CD4-positive, alpha-beta T cell (primary cell): ENCODE data around the gene ACVR2B. TPM values are rescaled to one million over a fixed set of nuclear protein-coding genes. Genes with fewer than 3 reads are reported as not detected.
"Not testable (repeated sequence)": the region's sequence is repeated elsewhere in the genome, so short reads cannot be mapped to it uniquely, and the experiment has no call there.

ENCODE experiments used
- ATAC-seq: fragments of 200-7000 bp; cut with Tn5 transposase; one replicate; pipeline ENCODE4 v1.10.0; 2022; ENCODE audit warnings: mild to moderate bottlenecking; ENCODE audit not compliant: poor library complexity
- CTCF ChIA-PET: fragments of 350-600 bp; sonication (Branson Sonifier 250); formaldehyde crosslinking; loops from one replicate; lab custom pipeline; 2021; ENCODE audit warnings: antibody characterized with exemption, inconsistent platforms; lab: Charles Lee
- POLR2A ChIA-PET: fragments of 350-600 bp; sonication (Branson Sonifier 250); formaldehyde crosslinking; loops from one replicate; lab custom pipeline; 2021; ENCODE audit warnings: antibody characterized with exemption, inconsistent platforms; lab: Charles Lee
- DNase-seq, 14 experiments: peaks; one replicate each; pipeline ENCODE4 v3.0.0-alpha.2; 2013 to 2020; ENCODE audit warnings: mixed read lengths in 2 of 14
- H3K27ac ChIP-seq, 2 donors: one replicate each; pipeline versions ENCODE4 v1.5.1 to v1.7.0; 2013; ENCODE audit warnings: low read length in 2 of 2, low read depth in 1 of 2, mild to moderate bottlenecking in 1 of 2
- H3K27me3 ChIP-seq, 2 experiments: 1 replicate in 1 of 2; 2 replicates in 1 of 2; pipeline versions ENCODE4 v1.6.1 to v1.7.0; 2013; ENCODE audit warnings: low read length in 2 of 2, control low read depth in 1 of 2, mild to moderate bottlenecking in 1 of 2, moderate library complexity in 1 of 2; ENCODE audit not compliant: insufficient read depth in 2 of 2, control insufficient read depth in 1 of 2
- H3K36me3 ChIP-seq: one replicate; pipeline ENCODE4 v1.6.1; 2013; ENCODE audit warnings: low read length, control low read depth; ENCODE audit not compliant: insufficient read depth
- H3K4me1 ChIP-seq: one replicate; pipeline ENCODE4 v1.6.1; 2013; ENCODE audit warnings: low read length, control low read depth; ENCODE audit not compliant: insufficient read depth
- H3K4me3 ChIP-seq: one replicate; pipeline ENCODE4 v1.5.1; 2013; ENCODE audit warnings: mild to moderate bottlenecking, low read length, moderate library complexity
- H3K9me3 ChIP-seq, 2 experiments: 1 replicate in 1 of 2; 2 replicates in 1 of 2; pipeline versions ENCODE4 v1.6.1 to v1.7.0; 2013; ENCODE audit warnings: low read length in 2 of 2, mild to moderate bottlenecking in 2 of 2, control low read depth in 1 of 2, moderate library complexity in 1 of 2; ENCODE audit not compliant: control insufficient read depth in 1 of 2, insufficient read depth in 1 of 2
- H3K27ac Mint-ChIP-seq: one replicate; pipeline ENCODE4 v1.8.0; 2020; ENCODE audit warnings: mixed read lengths
- H3K27me3 Mint-ChIP-seq: one replicate; pipeline ENCODE4 v1.8.0; 2021; ENCODE audit warnings: mixed read lengths
- H3K36me3 Mint-ChIP-seq: one replicate; pipeline ENCODE4 v1.8.0; 2021; ENCODE audit warnings: low read depth, mixed read lengths
- H3K4me1 Mint-ChIP-seq: one replicate; pipeline ENCODE4 v1.8.0; 2021; ENCODE audit warnings: low read depth, mixed read lengths
- H3K4me3 Mint-ChIP-seq: one replicate; pipeline ENCODE4 v1.8.0; 2020; ENCODE audit warnings: mild to moderate bottlenecking, mixed read lengths
- H3K9me3 Mint-ChIP-seq: one replicate; pipeline ENCODE4 v1.8.0; 2020; ENCODE audit warnings: mixed read lengths
- intact Hi-C, 2 experiments: fragments of 100-400 bp; cut with DNase I in 1 of 2; cut with micrococcal nuclease in 1 of 2; formaldehyde crosslinking; loops; one replicate each; pipeline versions ENCODE4 v1.15.1 to v1.9.0; 2023 to 2025; cut with DNase I, micrococcal nuclease
- total RNA-seq, 174 experiments: library from RNA in 2 of 174; stranded (reverse) in 2 of 174; gene quantifications; one replicate each; pipeline ENCODE4 v1.2.3 and lab custom pipeline; 2021 to 2026
- TF ChIP-seq, protein P1 (sequence below): fragments of 200-600 bp; IDR thresholded peaks from one replicate; pipeline ENCODE4 v1.8.0; 2022; ENCODE audit warnings: antibody characterized with exemption, mild to moderate bottlenecking

The ACVR2B gene
- total RNA-seq, 2 experiments from 2014 or later: 3.6 to 4.3 TPM

- H3K36me3 Mint-ChIP-seq: no peaks in the 10 kb centered on the region
- intact Hi-C loops: no loop called here
- no peaks in the 10 kb centered on the region for H3K9me3 Mint-ChIP-seq
- ChIA-PET CTCF (no interaction called here), POLR2A (no interaction called here)
- no peak for DNase-seq
- Histone ChIP-seq H3K27ac (no peak overlapping the region), H3K36me3 (no peaks in the 10 kb centered on the region), H3K9me3 (no peaks in the 10 kb centered on the region), H3K27me3 (no peaks in the 10 kb centered on the region), H3K4me1 (peaks cover 35% of the 10 kb centered on the region), H3K4me3 (no peak overlapping the region)
- H3K27me3 Mint-ChIP-seq: no peaks in the 10 kb centered on the region
- peak overlapping the region; percentile 60 for H3K4me3 Mint-ChIP-seq
- TF ChIP-seq, protein P1, sequence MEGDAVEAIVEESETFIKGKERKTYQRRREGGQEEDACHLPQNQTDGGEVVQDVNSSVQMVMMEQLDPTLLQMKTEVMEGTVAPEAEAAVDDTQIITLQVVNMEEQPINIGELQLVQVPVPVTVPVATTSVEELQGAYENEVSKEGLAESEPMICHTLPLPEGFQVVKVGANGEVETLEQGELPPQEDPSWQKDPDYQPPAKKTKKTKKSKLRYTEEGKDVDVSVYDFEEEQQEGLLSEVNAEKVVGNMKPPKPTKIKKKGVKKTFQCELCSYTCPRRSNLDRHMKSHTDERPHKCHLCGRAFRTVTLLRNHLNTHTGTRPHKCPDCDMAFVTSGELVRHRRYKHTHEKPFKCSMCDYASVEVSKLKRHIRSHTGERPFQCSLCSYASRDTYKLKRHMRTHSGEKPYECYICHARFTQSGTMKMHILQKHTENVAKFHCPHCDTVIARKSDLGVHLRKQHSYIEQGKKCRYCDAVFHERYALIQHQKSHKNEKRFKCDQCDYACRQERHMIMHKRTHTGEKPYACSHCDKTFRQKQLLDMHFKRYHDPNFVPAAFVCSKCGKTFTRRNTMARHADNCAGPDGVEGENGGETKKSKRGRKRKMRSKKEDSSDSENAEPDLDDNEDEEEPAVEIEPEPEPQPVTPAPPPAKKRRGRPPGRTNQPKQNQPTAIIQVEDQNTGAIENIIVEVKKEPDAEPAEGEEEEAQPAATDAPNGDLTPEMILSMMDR: no peak
- peak overlapping the region; percentile 52 for H3K27ac Mint-ChIP-seq
- no peak for ATAC-seq
- H3K4me1 Mint-ChIP-seq: peaks cover 54% of the 10 kb centered on the region
Observed at GRCh38 chr3:38421679-38422336, 31.9 kb upstream of the ACVR2B start.

- intact Hi-C loops: not testable (repeated sequence)
- DNase-seq: peak in 7 of 14 experiments; percentile 4 to 67 (median 24)
Observed at GRCh38 chr3:38426798-38427426, 26.8 kb upstream of the ACVR2B start.

DNA sequence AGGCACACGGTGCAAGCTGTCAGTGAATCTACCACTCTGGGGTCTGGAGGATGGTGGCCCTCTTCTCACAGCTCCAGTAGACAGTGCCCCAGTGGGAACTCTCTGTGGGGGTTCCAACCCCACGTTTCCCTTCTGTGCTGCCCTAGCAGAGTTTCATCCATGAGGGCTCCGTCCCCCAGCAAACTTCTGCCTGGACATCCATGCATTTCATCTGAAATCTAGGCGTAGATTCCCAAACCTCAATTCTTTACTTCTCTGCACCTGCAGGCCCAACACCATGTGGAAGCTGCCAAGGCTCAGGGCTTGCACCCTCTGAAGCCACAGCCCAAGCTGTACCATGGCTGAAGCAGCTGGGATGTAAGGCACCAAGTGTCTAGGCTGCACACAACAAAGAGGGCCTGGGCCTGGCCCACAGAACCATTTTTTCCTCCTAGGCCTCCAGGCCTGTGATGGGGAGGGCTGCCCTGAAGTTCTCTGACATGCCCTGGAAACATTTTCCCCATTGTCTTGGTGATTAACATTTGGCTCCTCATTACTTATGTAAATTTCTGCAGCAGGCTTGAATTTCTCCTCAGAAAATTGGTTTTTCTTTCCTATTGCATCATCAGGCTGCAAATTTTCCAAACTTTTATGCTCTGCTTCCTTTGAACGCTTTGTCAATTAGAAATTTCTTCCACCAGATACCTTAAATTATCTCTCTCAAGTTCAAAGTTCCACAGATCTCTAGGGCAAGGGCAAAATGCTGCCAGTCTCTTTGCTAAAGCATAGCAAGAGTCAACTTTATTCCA is 20.6 kb upstream of the ACVR2B start:
- ATAC-seq, H3K4me3 Mint-ChIP-seq, H3K27ac ChIP-seq, H3K27me3 ChIP-seq, CTCF ChIA-PET, DNase-seq, H3K27me3 Mint-ChIP-seq, POLR2A ChIA-PET, H3K27ac Mint-ChIP-seq, H3K36me3 ChIP-seq, H3K4me3 ChIP-seq: not testable (repeated sequence)
- Histone ChIP-seq H3K4me1 (peaks cover 10% of the 10 kb centered on the region), H3K9me3 (peaks cover 19 to 26% of the 10 kb centered on the region in 2 experiments)
- Mint-ChIP-seq H3K36me3 (peaks cover 18% of the 10 kb centered on the region), H3K4me1 (peaks cover 18% of the 10 kb centered on the region), H3K9me3 (peaks cover 22% of the 10 kb centered on the region)
- intact Hi-C loops: loop anchor here in 1 of 2 experiments (2.0 kb wide), 1 partner anchor 18 kb away; no protein-coding TSS in a partner anchor

More at GRCh38 chr3:38426798-38427426, 26.8 kb upstream of the ACVR2B start:
- CTCF ChIA-PET, H3K9me3 ChIP-seq, H3K36me3 ChIP-seq, H3K9me3 Mint-ChIP-seq, H3K27me3 ChIP-seq, H3K36me3 Mint-ChIP-seq, H3K27me3 Mint-ChIP-seq: not testable (repeated sequence)
- Mint-ChIP-seq H3K4me1 (peaks cover 59% of the 10 kb centered on the region), H3K4me3 (peak overlapping the region; percentile 73), H3K27ac (peak overlapping the region; percentile 84)
- ATAC-seq: peak; percentile 80
- POLR2A ChIA-PET: interaction anchor here (0.6 to 1.9 kb wide), 7 partner anchors 10 to 80 kb away, joined by 3 to 7 read pairs (median 4); partner anchors contain the start of gene XYLB
- Histone ChIP-seq H3K4me1 (peaks cover 31% of the 10 kb centered on the region), H3K27ac (peak overlapping the region; percentile 29 to 41), H3K4me3 (peak overlapping the region; percentile 13)

- H3K27me3 ChIP-seq, H3K27me3 Mint-ChIP-seq, H3K36me3 ChIP-seq, H3K4me3 Mint-ChIP-seq, DNase-seq, H3K27ac ChIP-seq, H3K4me3 ChIP-seq, H3K27ac Mint-ChIP-seq, CTCF ChIA-PET, POLR2A ChIA-PET, ATAC-seq: not testable (repeated sequence)
- peaks cover 13% of the 10 kb centered on the region for H3K4me1 ChIP-seq
- intact Hi-C loops: loop anchor here in 1 of 2 experiments (2.0 kb wide), 1 partner anchor 17 kb away; no protein-coding TSS in a partner anchor
- peaks cover 21 to 28% of the 10 kb centered on the region in 2 experiments for H3K9me3 ChIP-seq
- H3K36me3 Mint-ChIP-seq: peaks cover 23% of the 10 kb centered on the region
- H3K4me1 Mint-ChIP-seq: peaks cover 18% of the 10 kb centered on the region
- peaks cover 22% of the 10 kb centered on the region for H3K9me3 Mint-ChIP-seq
Observed at GRCh38 chr3:38433661-38434060, 20.0 kb upstream of the ACVR2B start.

GRCh38 chr3:38438436-38439069 is 15.1 kb upstream of the ACVR2B start:
- POLR2A ChIA-PET: interaction anchor here (1.3 to 1.8 kb wide), 4 partner anchors 11 to 16 kb away, joined by 3 to 10 read pairs (median 4); partner anchors contain the start of gene ACVR2B
- Mint-ChIP-seq H3K4me1 (peaks cover 12% of the 10 kb centered on the region), H3K36me3 (peaks cover 19% of the 10 kb centered on the region), H3K27ac (peak overlapping the region; percentile 61), H3K9me3 (peaks cover 18% of the 10 kb centered on the region)
- ATAC-seq, H3K4me3 Mint-ChIP-seq, H3K4me3 ChIP-seq, H3K27me3 Mint-ChIP-seq, H3K27ac ChIP-seq, H3K36me3 ChIP-seq, intact Hi-C loops, CTCF ChIA-PET, H3K27me3 ChIP-seq: not testable (repeated sequence)
- H3K9me3 ChIP-seq: peaks cover 16 to 23% of the 10 kb centered on the region in 2 experiments
- peaks cover 11% of the 10 kb centered on the region for H3K4me1 ChIP-seq
- DNase-seq: peak in 5 of 14 experiments; percentile 7 to 71 (median 40)
